OCI-LY3 (cell line): ENCODE results near the gene SYNDIG1.

Source experiments
- CTCF ChIP-seq: fragments of 200-600, 300-600 bp; sonication (generic); IDR thresholded peaks from 2 replicates; pipeline ENCODE4 v1.5.1; 2014; ENCODE audit warnings: antibody characterized with exemption, low read length, low read depth
- EZH2phosphoT487 ChIP-seq: fragments of 200-600 bp; shearing (Covaris generic); IDR thresholded peaks from 2 replicates; pipeline ENCODE4 v1.6.1; 2018; ENCODE audit warnings: antibody characterized with exemption, mixed run types, low read depth

GRCh38 chr20:24422091-24422760 lies 47.2 kb upstream of the SYNDIG1 start:
- no peak for TF ChIP-seq CTCF
- no peak for TF ChIP-seq EZH2phosphoT487
